WTC11 (cell line): ENCODE results near the gene OVOL1. TPM values are rescaled to one million over a fixed set of nuclear protein-coding genes. Genes with fewer than 3 reads are reported as not detected.

Experiments
- ATAC-seq: fragments of 200-7000 bp; cut with Tn5 transposase; 2 replicates; pipeline ENCODE4 v1.10.0; 2021; ENCODE audit warnings: mild to moderate bottlenecking, moderate library complexity
- CTCF ChIA-PET: fragments of 300-600 bp; sonication (Branson Sonifier 250); formaldehyde crosslinking; loops from one replicate; lab custom pipeline; 2021; ENCODE audit warnings: antibody characterized with exemption; lab: Charles Lee
- POLR2A ChIA-PET: fragments of 350-600 bp; sonication (Branson Sonifier 250); formaldehyde crosslinking; loops from one replicate; lab custom pipeline; 2021; ENCODE audit warnings: antibody characterized with exemption; lab: Charles Lee
- DNase-seq: peaks from one replicate; pipeline ENCODE4 v3.0.0; 2021; ENCODE audit warnings: low spot score
- H3K27ac Mint-ChIP-seq: 2 replicates; pipeline ENCODE4 v1.8.0; 2021; ENCODE audit warnings: mixed read lengths
- H3K27me3 Mint-ChIP-seq: 2 replicates; pipeline ENCODE4 v1.8.0; 2021; ENCODE audit warnings: low read depth, mild to moderate bottlenecking, moderate library complexity, mixed read lengths
- H3K36me3 Mint-ChIP-seq: 2 replicates; pipeline ENCODE4 v1.8.0; 2021; ENCODE audit warnings: mixed read lengths
- H3K4me1 Mint-ChIP-seq: 2 replicates; pipeline ENCODE4 v1.8.0; 2022; ENCODE audit warnings: mixed read lengths
- H3K4me3 Mint-ChIP-seq: 2 replicates; pipeline ENCODE4 v1.8.0; 2021; ENCODE audit warnings: mild to moderate bottlenecking, moderate library complexity, mixed read lengths
- H3K9me3 Mint-ChIP-seq: 2 replicates; pipeline ENCODE4 v1.8.0; 2021; ENCODE audit warnings: mixed read lengths
- ATF1 ChIP-seq: sonication (generic); formaldehyde crosslinking; IDR thresholded peaks from 2 replicates; pipeline ENCODE4 v1.8.1; 2023; ENCODE audit warnings: mild to moderate bottlenecking, moderate library complexity, missing genetic modification reagents
- E2F1 ChIP-seq: sonication (generic); formaldehyde crosslinking; IDR thresholded peaks from 2 replicates; pipeline ENCODE4 v1.8.0; 2022; ENCODE audit warnings: mild to moderate bottlenecking, missing genetic modification reagents
- FOXP4 ChIP-seq: sonication (generic); formaldehyde crosslinking; IDR thresholded peaks from 2 replicates; pipeline ENCODE4 v1.8.0; 2022; ENCODE audit warnings: mild to moderate bottlenecking, missing genetic modification reagents
- GTF2I ChIP-seq: fragments of 250-450 bp; sonication (Bioruptor Pico); conservative IDR thresholded peaks from 2 replicates; pipeline ENCODE4 v1.4.0; 2021; ENCODE audit warnings: mild to moderate bottlenecking
- MAX ChIP-seq: sonication (generic); formaldehyde crosslinking; IDR thresholded peaks from 2 replicates; pipeline ENCODE4 v1.8.0; 2022; ENCODE audit warnings: mild to moderate bottlenecking, missing genetic modification reagents
- MLX ChIP-seq: sonication (generic); formaldehyde crosslinking; IDR thresholded peaks from 2 replicates; pipeline ENCODE4 v1.8.1; 2023; ENCODE audit warnings: mild to moderate bottlenecking, missing genetic modification reagents, moderate library complexity
- NR1H2 ChIP-seq: sonication (generic); formaldehyde crosslinking; IDR thresholded peaks from 2 replicates; pipeline ENCODE4 v1.9.0; 2021; ENCODE audit warnings: mild to moderate bottlenecking, moderate library complexity, missing genetic modification reagents
- STAT6 ChIP-seq: sonication (generic); formaldehyde crosslinking; conservative IDR thresholded peaks from 2 replicates; pipeline ENCODE4 v1.8.1; 2023; ENCODE audit warnings: mild to moderate bottlenecking, low read depth, missing genetic modification reagents, moderate library complexity
- TEAD4 ChIP-seq: sonication (generic); formaldehyde crosslinking; IDR thresholded peaks from 2 replicates; pipeline ENCODE4 v1.8.0; 2022; ENCODE audit warnings: mild to moderate bottlenecking, missing genetic modification reagents
- TP53 ChIP-seq: sonication (generic); formaldehyde crosslinking; IDR thresholded peaks from 2 replicates; pipeline ENCODE4 v1.8.1; 2023; ENCODE audit warnings: mild to moderate bottlenecking, missing genetic modification reagents
- ZBTB43 ChIP-seq: sonication (generic); formaldehyde crosslinking; IDR thresholded peaks from 2 replicates; pipeline ENCODE4 v1.8.1; 2023; ENCODE audit warnings: mild to moderate bottlenecking, missing genetic modification reagents
- ZNF121 ChIP-seq: sonication (generic); formaldehyde crosslinking; IDR thresholded peaks from 2 replicates; pipeline ENCODE4 v1.8.0; 2023; ENCODE audit warnings: missing genetic modification reagents
- ZNF532 ChIP-seq: fragments of 250-450 bp; sonication (Bioruptor Pico); IDR thresholded peaks from 2 replicates; pipeline ENCODE4 v1.9.0; 2021; ENCODE audit warnings: mild to moderate bottlenecking, borderline replicate concordance
- ZSCAN18 ChIP-seq: fragments of 250-450 bp; sonication (Bioruptor Pico); IDR thresholded peaks from 2 replicates; pipeline ENCODE4 v2.1.2; 2022; ENCODE audit warnings: mild to moderate bottlenecking, moderate library complexity
- total RNA-seq: library from RNA; stranded (reverse); gene quantifications from 3 replicates; pipeline ENCODE4 v1.2.3, GENCODE V29; 2021

OVOL1 gene
- total RNA-seq, 1 experiment from 2014 or later: 6.8 TPM

GRCh38 chr11:65821107-65821506, 34.2 kb downstream of the OVOL1 start:
- peaks cover 15% of the 10 kb centered on the region for H3K27me3 Mint-ChIP-seq
- DNase-seq (no peak), ATAC-seq (no peak)
- H3K36me3 Mint-ChIP-seq: no peaks in the 10 kb centered on the region
- CTCF ChIA-PET: interaction anchor here (1.0 to 6.2 kb wide), 7 partner anchors 39 to 109 kb away, joined by 3 to 159 read pairs (median 5); partner anchors contain the start of genes AP5B1, KAT5 and MUS81
- peak overlapping the region; percentile 36; the same call in 1 of the 2 replicates for H3K27ac Mint-ChIP-seq
- POLR2A ChIA-PET: interaction anchor here (1.7 kb wide), 1 partner anchor 109 kb away, joined by 3 read pairs; the partner anchor contains the start of gene KAT5
- 0 out of 2 replicates have a peak, but pooled peaks cover 3% of the 10 kb centered on the region for H3K9me3 Mint-ChIP-seq
- H3K4me1 Mint-ChIP-seq: 0 out of 2 replicates have a peak, but pooled peaks cover 5% of the 10 kb centered on the region
- H3K4me3 Mint-ChIP-seq: no peak overlapping the region
- TF ChIP-seq TP53 (no peak), FOXP4 (CRISPR knock-in tag) (no peak), TEAD4 (CRISPR knock-in tag) (no peak), GTF2I (CRISPR knock-in tag) (no peak), E2F1 (CRISPR knock-in tag) (no peak), MAX (CRISPR knock-in tag) (no peak), ATF1 (CRISPR knock-in tag) (no peak), ZNF121 (CRISPR knock-in tag) (no peak), NR1H2 (no peak), ZBTB43 (CRISPR knock-in tag) (no peak), ZSCAN18 (CRISPR knock-in tag) (no peak), STAT6 (no peak), MLX (CRISPR knock-in tag) (no peak), ZNF532 (CRISPR knock-in tag) (no peak)
- TF ChIP-seq, all 79 proteins: peak for 0
